ENCODE data around the gene TMEM45A. TPM values are rescaled to one million over a fixed set of nuclear protein-coding genes. Genes with fewer than 3 reads are reported as not detected.
A peak's percentile ranks its signal among the peaks of the same experiment; 100 is the strongest.
"Not testable (repeated sequence)": the region's sequence is repeated elsewhere in the genome, so short reads cannot be mapped to it uniquely, and the experiment has no call there.

Gene TMEM45A, protein sequence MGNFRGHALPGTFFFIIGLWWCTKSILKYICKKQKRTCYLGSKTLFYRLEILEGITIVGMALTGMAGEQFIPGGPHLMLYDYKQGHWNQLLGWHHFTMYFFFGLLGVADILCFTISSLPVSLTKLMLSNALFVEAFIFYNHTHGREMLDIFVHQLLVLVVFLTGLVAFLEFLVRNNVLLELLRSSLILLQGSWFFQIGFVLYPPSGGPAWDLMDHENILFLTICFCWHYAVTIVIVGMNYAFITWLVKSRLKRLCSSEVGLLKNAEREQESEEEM
- total RNA-seq (2014; rRNA removed; shearing (Covaris generic)) (not detected in 2 replicates), total RNA-seq (2022) (0.10 and 0.20 TPM in 2 replicates), Bru-seq, nascent RNA (percentile 6 among the genes with signal in this experiment), BruChase-seq, experiment 1, labeled RNA remaining after a 6-hour chase (not detected), BruChase-seq, experiment 2, labeled RNA remaining after a 2-hour chase (percentile 8 among the genes with signal in this experiment)
- long read RNA-seq, result 0 reads

DNA sequence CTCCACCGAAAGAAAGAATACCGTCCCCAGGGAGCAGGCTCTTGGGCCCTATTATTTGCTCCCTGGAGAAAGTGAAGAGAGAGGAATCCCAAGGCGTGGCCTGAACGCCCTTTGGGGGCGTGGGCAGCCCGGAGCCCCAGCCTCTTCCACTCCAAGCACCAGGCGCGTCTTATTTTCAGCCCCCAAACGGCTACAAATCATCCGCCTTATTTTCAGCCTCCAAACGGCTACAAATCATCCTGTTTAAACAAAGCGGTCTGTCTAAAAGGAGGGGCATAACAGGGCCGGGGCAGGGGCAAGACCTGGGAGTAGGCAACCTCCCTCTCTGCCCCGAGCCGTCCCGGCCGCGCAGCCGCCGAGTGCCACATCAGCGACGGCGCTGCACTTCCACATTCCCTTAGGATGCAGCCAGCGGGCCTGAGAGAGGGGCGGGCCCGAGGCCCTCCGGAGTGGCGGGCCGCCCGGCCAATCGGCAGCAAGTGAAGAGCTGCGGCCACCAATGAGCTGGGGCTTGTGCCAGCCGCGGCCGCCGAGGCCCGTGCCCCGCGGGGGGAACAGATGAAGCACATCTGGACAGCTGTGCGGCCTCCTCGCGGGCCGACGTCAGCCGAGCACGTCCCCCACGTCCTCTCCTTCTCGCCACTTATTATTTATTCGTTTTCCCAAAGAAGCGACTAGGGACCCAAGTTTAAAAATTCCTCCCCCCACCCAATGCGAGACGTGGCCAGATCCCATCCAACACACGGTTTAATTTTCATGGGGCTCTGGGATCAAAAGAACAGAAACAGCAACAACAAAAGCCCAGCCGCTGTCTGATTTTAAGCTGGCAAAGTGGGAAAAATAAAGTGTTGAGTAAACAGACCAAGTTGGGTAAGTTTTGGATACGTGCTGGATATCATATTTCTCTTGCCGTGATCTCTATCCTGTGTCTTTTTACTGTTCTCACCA lies at the start of gene TMEM45A:
Gene TMEM45A (plus strand): TSS at position 561 of the 948 bp plus-strand sequence. CDS start 62,593 bp downstream, outside the sequence.
- Histone ChIP-seq H3K36me3 (ENCODE audit: insufficient read depth, low read length) (no peaks in the 10 kb centered on the region), H3K9me2 (ENCODE audit: insufficient read depth, low read length) (no peaks in the 10 kb centered on the region), H3K4me2 (ENCODE audit: low read length) (peak within 1 kb of the TSS; percentile 30; the same call in 1 of the 2 replicates), H3K4me1 (ENCODE audit: insufficient read depth, low read length, poor library complexity, severe bottlenecking) (no peaks in the 10 kb centered on the region), H3K27ac (ENCODE audit: low read depth, low read length, poor library complexity, severe bottlenecking) (no peak within 1 kb of the TSS), H2AFZ (ENCODE audit: low read length) (no peak within 1 kb of the TSS), H3K9me3 (ENCODE audit: low read length) (no peaks in the 10 kb centered on the region), H3K4me3 (ENCODE audit: low read depth, low read length, poor library complexity, severe bottlenecking) (no peak within 1 kb of the TSS), H3K79me2 (ENCODE audit: insufficient read depth, low read depth, low read length) (no peaks in the 10 kb centered on the region), H4K20me1 (ENCODE audit: insufficient read depth, low read length) (no peaks in the 10 kb centered on the region)
- POLR2A ChIA-PET, result interaction anchor here (0.5 to 1.0 kb wide), 3 partner anchors 12 to 88 kb away, joined by 3 read pairs; no protein-coding TSS in a partner anchor
- intact Hi-C loops (cut with micrococcal nuclease; ENCODE audit: unreplicated experiment), result no loop called here
- TF ChIP-seq, protein P1, sequence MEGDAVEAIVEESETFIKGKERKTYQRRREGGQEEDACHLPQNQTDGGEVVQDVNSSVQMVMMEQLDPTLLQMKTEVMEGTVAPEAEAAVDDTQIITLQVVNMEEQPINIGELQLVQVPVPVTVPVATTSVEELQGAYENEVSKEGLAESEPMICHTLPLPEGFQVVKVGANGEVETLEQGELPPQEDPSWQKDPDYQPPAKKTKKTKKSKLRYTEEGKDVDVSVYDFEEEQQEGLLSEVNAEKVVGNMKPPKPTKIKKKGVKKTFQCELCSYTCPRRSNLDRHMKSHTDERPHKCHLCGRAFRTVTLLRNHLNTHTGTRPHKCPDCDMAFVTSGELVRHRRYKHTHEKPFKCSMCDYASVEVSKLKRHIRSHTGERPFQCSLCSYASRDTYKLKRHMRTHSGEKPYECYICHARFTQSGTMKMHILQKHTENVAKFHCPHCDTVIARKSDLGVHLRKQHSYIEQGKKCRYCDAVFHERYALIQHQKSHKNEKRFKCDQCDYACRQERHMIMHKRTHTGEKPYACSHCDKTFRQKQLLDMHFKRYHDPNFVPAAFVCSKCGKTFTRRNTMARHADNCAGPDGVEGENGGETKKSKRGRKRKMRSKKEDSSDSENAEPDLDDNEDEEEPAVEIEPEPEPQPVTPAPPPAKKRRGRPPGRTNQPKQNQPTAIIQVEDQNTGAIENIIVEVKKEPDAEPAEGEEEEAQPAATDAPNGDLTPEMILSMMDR (conservative IDR thresholded peaks at IDR 0.05; ENCODE audit: low read length), result no peak
- no peak for TF ChIP-seq EZH2phosphoT487 (IDR thresholded peaks at IDR 0.05; ENCODE audit: borderline replicate concordance, low read depth, low read length)
- peak; percentile 5 for DNase-seq (ENCODE audit: low spot score)
- no TSS peak for BruUV-seq (replicated peaks)
- CTCF ChIA-PET (ENCODE audit: unreplicated experiment), result no interaction called here

DNA sequence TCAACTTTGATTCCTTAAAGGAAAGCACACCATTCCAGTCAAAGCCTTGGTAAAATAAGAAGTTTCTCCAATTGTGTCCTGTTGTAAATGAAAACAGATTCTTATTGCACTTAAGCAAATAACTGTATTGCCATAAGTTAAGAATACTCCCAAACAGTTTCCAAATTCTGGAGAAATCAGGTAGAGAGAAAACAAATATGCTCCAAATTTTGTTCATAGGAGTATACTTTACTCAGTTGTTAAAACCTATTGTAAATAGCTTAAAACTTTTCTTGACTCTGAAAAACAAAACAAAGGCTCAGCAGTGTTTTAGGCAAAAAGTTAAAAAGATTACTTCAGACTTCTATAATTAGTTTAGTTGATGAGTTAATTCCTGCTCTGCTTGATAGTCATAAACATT lies 48.7 kb upstream of the TMEM45A start:
- Histone ChIP-seq H2AFZ (ENCODE audit: low read length) (no peak overlapping the region), H3K36me3 (ENCODE audit: insufficient read depth, low read length) (no peaks in the 10 kb centered on the region; the same call in 1 of the 2 replicates), H3K9me3 (ENCODE audit: low read length) (peaks cover 16% of the 10 kb centered on the region), H3K9me2 (ENCODE audit: insufficient read depth, low read length) (no peaks in the 10 kb centered on the region), H3K4me2 (ENCODE audit: low read length) (no peak overlapping the region), H3K79me2 (ENCODE audit: insufficient read depth, low read depth, low read length) (no peaks in the 10 kb centered on the region), H3K27ac (ENCODE audit: low read depth, low read length, poor library complexity, severe bottlenecking) (no peak overlapping the region), H3K4me3 (ENCODE audit: low read depth, low read length, poor library complexity, severe bottlenecking) (no peak overlapping the region), H4K20me1 (ENCODE audit: insufficient read depth, low read length) (no peaks in the 10 kb centered on the region), H3K4me1 (ENCODE audit: insufficient read depth, low read length, poor library complexity, severe bottlenecking) (no peaks in the 10 kb centered on the region)
- ChIA-PET CTCF (ENCODE audit: unreplicated experiment) (no interaction called here), POLR2A (no interaction called here)
- intact Hi-C loops (cut with micrococcal nuclease; ENCODE audit: unreplicated experiment), result no loop called here
- BruUV-seq (replicated peaks), result no TSS peak
- DNase-seq (ENCODE audit: low spot score), result peak; percentile 27
- TF ChIP-seq, protein P1 (conservative IDR thresholded peaks at IDR 0.05; ENCODE audit: low read length), result no peak
- TF ChIP-seq EZH2phosphoT487 (IDR thresholded peaks at IDR 0.05; ENCODE audit: borderline replicate concordance, low read depth, low read length), result no peak

DNA sequence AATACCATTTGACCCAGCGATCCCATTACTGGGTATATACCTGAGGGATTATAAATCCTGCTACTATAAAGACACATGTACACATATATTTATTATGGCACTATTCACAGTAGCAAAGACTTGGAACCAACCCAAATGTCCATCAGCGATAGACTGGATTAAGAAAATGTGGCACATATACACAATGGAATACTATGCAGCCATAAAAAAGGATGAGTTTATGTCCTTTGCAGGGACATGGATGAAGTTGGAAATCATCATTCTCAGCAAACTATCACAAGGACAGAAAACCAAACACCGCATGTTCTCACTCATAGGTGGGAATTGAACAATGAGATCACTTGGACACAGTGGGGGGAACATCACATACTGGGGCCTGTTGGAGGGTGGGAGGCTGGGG lies 45.4 kb upstream of the TMEM45A start:
- DNase-seq (ENCODE audit: low spot score); intact Hi-C loops (cut with micrococcal nuclease; ENCODE audit: unreplicated experiment): not testable (repeated sequence)

More for the DNA sequence above, 45.4 kb upstream of the TMEM45A start:
- H3K79me2 ChIP-seq (ENCODE audit: insufficient read depth, low read depth, low read length); H3K4me2 ChIP-seq (ENCODE audit: low read length); BruUV-seq (replicated peaks); CTCF ChIA-PET (ENCODE audit: unreplicated experiment); POLR2A ChIA-PET; H3K27ac ChIP-seq (ENCODE audit: low read depth, low read length, poor library complexity, severe bottlenecking); H2AFZ ChIP-seq (ENCODE audit: low read length); H3K9me2 ChIP-seq (ENCODE audit: insufficient read depth, low read length); H3K36me3 ChIP-seq (ENCODE audit: insufficient read depth, low read length); H4K20me1 ChIP-seq (ENCODE audit: insufficient read depth, low read length); H3K4me1 ChIP-seq (ENCODE audit: insufficient read depth, low read length, poor library complexity, severe bottlenecking); H3K4me3 ChIP-seq (ENCODE audit: low read depth, low read length, poor library complexity, severe bottlenecking): not testable (repeated sequence)
- peaks cover 16% of the 10 kb centered on the region for H3K9me3 ChIP-seq (ENCODE audit: low read length)

All from OCI-LY7 (cell line).